Mammary epithelial cell (primary cell): Measurements from ENCODE around the gene TMED10.

Source experiments
- CTCF ChIP-seq, 2 donors: IDR thresholded peaks in 1 of 2; conservative IDR thresholded peaks in 1 of 2; 2 replicates each; pipeline ENCODE4 v1.5.1; 2011 to 2012; ENCODE audit warnings: inconsistent platforms in 2 of 2, low read length in 2 of 2, mild to moderate bottlenecking in 2 of 2, control low read depth in 1 of 2, low read depth in 1 of 2; ENCODE audit not compliant: insufficient read depth in 1 of 2; ENCODE audit errors: extremely low read depth in 1 of 2
- EZH2 ChIP-seq: IDR thresholded peaks from 2 replicates; pipeline ENCODE4 v1.6.1; 2012; ENCODE audit warnings: low read length, inconsistent platforms, borderline replicate concordance

DNA sequence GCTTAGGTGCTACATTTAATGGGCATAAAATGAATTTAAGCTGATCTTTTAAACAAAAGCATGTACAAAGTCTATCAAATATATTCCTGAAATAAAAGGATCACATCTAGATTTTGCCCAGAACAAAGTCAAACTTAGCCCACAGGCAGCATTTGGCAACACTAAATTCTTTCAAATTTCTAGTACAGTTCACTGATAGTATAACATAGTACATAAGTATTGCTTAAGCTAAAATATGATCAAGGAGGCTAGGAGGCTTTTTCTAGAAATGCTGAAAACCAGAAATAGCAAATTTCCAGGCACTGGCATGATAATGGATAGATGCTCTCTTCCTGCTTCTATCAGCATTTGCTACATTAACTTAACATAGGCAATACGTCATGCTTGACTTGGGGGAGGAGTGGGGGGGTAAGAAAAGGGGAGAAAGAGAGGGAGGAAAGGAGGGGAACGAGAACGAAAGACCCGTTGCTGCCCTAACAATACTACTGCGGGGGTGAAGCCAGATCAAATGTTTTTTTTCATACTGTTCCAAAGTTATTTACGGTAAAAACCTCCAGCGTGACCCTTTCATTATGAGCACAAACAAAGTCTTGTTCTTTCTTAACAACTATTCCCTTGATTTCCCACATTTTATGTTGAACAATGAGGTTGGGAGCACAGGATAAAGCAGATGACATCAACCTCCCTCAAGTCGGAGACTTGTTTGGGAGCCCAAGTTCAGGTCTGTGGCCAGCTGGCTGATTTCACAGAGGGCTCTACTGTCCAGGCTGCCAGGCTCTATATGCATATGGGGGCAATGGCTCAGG, 10.6 kb downstream of the TMED10 start:
- TF ChIP-seq CTCF (conservative IDR thresholded peaks at IDR 0.05 in 1 of 2, IDR thresholded peaks at IDR 0.05 in 1 of 2; ENCODE audit: extremely low read depth in 1 of 2, insufficient read depth in 1 of 2, low read depth in 1 of 2, low read length in 2 of 2) (no peak), EZH2 (no peak)
